ENCODE results near the gene TACC3.

Gene TACC3

GRCh38 chr4:1748465-1748995 is 27.2 kb downstream of the TACC3 start:
- DNase-seq = peak; percentile 76

- DNase-seq = no peak
Measured at GRCh38 chr4:1749370-1749769, 28.0 kb downstream of the TACC3 start.

DNA sequence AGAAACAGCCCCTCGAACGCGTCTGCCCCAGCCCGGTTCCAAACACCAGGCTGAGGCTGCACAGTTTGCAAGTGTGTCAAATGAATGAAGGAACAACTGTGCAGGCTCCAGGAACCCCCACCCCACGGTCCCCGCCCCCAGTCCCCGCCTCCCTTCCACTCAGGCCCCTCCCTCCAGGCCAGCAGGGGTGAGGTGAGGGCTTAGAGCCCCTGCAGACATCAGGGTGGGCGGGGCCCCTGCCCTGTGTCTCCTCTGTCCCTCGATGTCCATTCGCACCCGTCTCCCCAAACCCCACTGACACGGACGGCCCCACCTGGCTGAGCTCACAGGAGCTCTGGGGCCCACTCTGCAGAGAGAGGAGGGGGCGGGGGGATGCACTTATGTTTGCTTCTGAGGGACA is 28.5 kb downstream of the TACC3 start:
- DNase-seq = no peak

DNA sequence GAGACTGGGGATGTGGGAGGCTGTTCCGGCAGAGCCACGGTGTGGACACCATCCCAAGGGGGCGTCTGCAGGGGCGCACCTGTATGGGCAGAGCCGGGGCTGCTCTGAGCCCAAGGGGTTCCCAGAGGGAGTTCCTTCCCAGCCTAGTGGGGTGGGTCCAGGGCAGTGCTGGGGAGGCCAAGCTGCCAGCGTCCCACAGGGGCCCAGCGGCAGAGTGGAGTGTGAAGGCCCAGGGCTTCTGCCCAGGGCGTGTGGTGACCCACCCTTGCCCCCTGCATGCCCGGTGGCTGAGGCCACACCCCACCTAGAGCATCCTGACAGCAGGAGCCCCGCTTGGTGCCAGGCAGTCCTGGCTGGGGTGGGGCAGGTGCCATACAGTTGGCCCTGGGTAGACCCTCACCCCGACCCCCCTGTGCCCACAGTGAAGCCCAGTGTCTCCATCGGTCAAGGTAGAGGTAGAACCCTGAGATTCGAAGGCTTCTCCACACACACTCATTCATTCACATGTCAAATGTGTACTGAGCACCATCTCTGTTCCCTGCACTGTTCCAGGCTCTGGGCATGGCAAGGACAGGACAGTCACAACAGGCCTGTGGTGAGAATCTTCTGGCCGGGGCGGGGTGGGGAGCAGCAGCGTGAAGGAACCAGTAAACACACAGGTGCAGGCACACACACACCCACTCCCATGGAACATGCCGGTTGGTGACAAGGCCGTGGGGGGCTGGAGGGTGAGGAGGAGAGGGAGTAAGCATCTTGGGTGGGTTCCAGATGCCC is 29.2 kb downstream of the TACC3 start:
- no peak for DNase-seq

DNA sequence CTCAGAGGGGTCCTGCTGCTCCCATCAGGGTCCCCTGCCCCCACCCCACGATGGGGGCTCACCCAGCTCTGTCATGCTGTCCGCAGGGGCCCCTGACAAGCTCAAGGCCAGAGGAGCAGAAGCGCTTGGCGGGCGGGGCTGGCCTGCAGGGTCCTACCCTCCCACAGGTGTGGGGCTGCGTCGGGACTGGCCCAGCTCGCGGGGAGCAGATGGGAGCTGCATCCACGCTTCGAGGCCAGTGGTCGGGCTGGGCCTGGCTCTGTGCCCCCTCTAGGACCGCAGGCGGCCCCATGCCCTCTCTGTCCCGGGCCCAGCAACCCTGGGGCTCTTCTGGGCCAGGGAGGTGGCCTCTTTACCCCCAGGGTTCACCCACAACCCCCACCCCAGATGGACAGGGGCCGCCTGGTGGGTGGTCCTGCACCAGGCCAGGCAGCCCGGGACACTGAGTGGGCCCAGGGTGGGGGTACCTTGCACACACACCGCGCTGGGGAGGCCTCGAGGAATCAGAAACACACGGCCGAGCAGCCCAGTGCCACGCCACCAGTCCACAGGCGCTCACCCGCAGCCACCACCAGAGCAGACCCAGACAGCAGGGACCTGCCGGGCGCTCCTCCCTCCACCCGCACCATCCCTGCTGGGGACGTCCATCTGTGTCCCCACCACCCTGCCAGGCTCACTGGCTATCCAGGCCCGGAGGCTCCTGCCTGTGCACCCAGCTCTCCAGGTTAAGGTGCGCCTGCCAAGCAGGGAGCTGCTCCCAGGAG is 30.0 kb downstream of the TACC3 start:
- DNase-seq = no peak

DNA sequence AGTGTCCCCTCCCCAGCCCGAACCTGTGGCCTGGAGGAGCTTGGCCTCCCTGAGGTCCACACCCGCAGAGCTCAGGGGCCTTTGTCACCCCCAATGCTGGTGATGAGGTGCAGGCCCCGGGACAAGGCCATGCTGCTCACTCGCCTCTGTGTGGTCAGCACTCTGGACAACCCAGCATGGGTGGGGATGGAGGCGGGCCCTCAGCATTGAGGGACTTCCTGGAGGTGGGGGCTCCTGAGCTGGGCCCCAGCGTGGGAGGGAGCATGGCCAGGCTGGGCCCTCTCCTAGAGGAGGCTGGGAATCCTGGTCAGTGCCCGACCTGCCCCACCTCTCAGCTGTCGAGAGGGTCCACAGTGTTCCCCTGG is 30.6 kb downstream of the TACC3 start:
- no peak for DNase-seq

DNA sequence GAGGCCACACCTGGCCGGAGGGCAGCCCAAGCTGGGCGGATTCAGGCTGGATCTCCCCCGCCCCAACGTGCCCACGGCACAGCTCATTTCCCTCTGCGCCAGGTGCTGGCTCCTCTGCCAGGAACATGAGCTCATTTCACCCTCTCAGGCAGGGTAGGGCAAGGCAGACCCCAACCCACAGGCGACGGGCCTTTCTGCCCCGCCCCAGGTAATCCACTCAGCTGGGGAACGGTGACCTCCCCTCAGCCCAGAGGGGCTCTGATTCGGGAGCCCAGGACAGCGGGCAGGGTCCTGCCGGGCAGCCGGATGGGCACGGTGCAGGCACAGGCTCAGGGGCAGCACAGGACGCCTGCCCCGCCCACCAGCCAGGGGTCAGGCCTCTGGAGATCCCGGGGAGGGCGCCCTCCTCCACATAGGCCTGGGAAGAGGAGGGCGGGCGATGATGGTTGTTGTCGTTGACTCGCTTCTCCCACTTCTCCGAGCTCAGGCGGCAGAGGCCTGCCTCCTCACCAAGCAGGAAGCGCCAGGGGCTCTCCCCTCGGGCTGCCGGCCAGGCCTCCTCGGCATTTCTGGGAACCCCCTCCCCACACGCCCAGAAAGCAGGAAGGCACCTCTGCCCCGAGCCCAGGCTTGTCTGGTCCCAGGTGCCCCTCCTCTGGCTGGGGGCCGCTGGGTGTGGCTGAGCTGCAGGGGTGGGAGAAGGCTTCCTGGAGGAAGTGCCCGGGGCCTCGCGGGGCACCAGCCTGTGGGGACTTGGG is 31.1 kb downstream of the TACC3 start:
- DNase-seq = peak; percentile 13

DNA sequence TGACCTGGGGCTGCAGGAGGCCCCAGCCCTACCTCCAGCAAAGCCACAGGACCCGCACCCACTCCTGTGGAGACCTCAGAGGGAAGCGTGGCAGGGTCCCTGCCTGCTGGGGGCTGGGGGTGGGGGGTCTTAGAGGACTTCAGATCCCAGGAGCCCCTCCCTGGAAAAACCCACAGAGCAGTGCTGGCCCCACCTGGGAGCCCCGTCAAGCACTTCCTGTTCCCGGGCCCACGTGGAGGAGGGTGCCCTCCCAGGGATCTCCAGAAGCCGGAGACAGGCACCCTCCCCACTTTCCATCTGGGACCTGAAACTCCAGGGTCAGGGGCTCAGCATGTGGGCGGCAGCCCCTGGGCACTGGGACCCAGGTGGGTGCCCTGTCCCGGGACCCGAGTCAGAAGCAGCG is 32.0 kb downstream of the TACC3 start:
- DNase-seq = no peak

DNA sequence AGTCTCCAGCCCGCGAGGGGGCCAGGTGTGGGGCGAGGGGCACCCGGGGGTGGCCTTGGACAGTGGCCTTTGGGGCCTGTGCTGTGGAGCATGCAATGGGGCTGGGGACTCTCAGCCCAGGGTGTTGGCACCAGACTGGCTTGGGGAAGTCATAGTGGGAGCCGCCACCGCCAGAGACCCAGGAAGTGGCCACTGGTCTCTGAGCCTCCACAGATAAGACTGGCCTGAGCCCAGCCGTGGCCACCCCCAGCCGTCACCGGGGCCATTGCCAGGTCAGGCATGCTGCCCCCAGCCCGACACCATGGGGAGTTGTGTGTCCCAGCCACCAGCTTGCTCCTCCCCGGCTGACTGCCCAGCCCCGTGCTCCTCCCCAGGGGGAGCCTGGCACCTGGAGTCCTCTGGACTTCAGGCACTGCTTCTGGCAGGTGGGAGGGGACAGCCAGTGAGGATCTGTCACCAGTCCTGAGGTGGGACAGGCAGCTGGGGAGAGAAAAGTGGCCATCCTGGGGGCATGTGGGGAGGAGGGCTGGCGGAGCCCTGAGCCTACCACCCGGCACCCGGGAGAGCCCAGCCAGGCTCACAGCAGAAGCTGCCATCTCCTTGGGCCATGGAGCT is 32.5 kb downstream of the TACC3 start:
- DNase-seq = no peak

- DNase-seq = no peak
Measured at GRCh38 chr4:1754336-1754735, 33.0 kb downstream of the TACC3 start.

DNA sequence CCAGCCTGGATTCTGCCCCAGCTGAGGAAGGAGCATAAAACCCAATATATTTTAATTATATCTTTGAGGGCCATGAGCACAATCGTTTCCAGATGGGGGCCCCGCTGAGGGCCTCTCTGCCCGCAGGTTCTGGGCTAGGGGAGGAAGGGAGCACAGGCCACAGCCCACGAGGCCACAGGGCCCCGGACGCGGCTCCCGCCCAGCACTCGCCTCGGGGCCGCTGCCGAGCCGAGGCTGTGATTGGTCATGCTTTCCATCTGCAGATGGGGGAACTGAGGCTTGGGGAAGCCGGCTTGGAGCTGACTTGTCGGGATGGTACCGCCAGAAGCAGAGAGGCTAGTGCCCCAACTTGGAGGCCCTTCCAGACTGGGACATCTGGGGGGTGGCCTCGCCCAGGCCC is 34.0 kb downstream of the TACC3 start:
- no peak for DNase-seq

DNA sequence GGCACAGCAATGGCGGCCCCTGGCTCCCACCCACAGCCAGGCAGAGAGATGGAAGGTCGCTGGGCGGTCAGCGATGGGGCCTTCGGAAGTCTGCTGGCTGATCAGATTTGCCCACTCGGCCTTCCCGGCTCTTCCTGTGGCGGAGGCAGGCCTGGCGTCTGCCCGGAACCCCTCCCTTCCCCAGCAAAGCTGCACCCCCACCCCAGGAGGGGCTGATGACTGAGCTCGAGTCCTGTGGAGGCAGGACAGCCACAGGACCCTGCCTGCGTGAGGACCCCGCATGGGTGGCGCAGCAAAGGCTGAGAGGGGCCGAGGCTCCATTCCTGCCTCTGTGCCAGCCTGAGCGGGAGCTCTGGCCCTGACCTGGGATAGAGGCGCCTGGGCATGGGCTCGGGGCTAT is 34.8 kb downstream of the TACC3 start:
- DNase-seq = no peak

GRCh38 chr4:1756893-1757779 is 35.8 kb downstream of the TACC3 start:
- DNase-seq = no peak

DNA sequence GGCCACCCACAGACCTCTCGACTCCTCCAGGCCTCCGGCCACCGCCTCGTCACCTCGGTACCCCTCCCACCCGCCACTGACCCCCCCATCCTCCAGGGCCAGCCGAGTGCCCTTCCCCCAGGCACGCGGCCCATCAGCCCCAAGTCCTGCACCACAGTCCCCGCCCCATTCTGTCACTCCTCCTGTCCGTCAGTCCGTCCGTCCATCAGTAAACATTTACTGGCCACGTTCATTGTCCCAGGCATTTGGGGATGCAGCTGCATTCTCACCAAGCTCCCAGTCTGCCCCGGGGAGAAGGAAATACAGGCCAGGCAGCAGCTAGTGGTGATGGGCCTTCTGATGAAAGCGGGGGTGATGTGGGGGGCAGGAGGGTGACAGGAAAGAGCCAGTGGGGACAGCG is 36.5 kb downstream of the TACC3 start:
- no peak for DNase-seq

GRCh38 chr4:1758306-1759121 is 37.2 kb downstream of the TACC3 start:
- no peak for DNase-seq

DNA sequence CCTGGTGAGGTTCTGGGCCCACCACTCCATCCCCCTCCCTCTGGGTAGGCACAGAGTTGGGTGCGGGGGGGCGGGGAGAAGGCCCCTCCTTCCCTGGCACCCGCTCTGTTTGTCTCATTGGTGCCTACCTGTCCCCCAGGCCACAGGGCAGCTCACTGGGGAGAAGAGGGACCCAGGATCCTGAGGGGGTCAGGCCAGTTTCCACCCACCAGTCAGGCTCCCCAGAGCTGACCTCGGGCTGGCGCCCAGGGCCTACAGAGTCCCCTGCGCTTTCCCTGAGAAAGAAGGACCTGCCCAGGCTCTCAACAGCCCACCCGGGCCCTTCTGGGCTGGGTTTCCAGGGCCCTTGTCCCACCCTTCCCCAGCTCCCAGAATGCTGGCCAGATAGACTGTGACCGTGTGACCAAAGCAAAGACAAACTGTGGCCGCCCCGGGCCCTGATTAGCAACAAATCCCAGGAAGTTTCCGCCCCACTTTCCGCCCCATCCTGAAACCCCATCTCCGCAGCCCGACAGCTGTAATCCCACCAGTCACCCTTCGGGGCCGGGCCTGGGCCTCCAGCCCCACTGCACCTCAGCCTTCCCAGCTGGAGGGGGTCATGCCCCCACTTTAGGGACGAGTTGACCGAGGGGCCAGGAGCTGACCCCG is 38.0 kb downstream of the TACC3 start:
- no peak for DNase-seq

DNA sequence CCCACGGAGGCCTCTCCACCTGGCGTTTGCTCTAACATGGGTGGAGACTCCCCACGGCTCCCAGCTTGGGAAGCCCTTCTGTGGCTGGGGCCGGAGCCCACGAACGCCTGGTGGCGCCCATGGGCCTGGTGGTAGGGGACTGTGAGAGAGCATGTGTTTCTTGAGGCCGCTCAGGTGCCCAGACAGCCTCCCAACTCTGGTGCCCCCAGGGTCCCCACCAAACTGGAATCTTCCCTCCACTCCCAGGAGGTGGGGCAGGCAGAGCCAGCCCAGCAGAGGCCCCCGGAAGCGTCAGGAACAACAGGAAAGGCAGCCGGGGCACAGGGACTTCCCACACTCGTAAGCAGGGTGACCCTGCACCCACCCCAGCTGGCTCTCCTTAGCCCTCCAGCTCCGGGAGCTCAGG is 38.5 kb downstream of the TACC3 start:
- no peak for DNase-seq

- no peak for DNase-seq
Measured at GRCh38 chr4:1760521-1761071, 39.3 kb downstream of the TACC3 start.

DNA sequence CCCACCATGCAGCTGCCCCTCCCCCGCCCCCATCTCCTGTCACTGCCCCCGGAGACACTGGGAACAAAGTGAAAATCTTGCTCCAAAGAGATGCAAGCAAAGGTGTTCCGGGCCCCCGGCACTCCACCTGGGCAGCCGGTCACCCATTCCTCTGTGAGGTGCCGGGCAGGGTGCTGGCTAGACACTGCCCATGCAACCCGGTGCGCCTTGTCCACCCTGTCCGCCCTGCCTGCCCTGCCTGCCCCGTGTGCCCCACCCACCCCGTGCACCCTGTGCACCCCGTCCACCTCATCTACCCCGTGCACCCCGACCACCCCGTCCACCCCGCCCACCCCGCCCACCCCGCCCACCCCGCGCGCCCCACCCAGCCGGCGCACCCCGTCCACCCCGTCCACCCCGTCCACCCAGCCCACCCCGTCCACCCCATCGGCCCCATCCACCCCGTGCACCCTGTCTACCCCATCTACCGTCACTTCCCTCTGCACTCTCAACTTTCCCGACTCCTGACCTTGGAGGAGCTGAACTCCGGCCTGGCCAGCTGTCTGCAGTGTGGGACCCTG is 39.9 kb downstream of the TACC3 start:
- no peak for DNase-seq
